PC-3 (cell line): Measurements from ENCODE around the gene MAP7.
"Not testable (repeated sequence)": the region's sequence is repeated elsewhere in the genome, so short reads cannot be mapped to it uniquely, and the experiment has no call there.

Source experiments
- CTCF ChIP-seq: fragments of 300-600 bp; sonication (generic); conservative IDR thresholded peaks from 2 replicates; pipeline ENCODE4 v1.5.1; 2017; ENCODE audit warnings: antibody characterized with exemption, low read depth, mild to moderate bottlenecking, low read length
- EZH2 ChIP-seq: fragments of 300-600 bp; sonication (generic); IDR thresholded peaks from one replicate; pipeline ENCODE4 v1.6.1; 2017; ENCODE audit warnings: antibody characterized with exemption, mild to moderate bottlenecking, low read length; ENCODE audit not compliant: unreplicated experiment
- EZH2phosphoT487 ChIP-seq: fragments of 300-600 bp; sonication (generic); IDR thresholded peaks from 2 replicates; pipeline ENCODE4 v1.6.1; 2018; ENCODE audit warnings: mild to moderate bottlenecking, antibody characterized with exemption, low read length, borderline replicate concordance

GRCh38 chr6:136489689-136490033, 60.6 kb downstream of the MAP7 start:
- not testable (repeated sequence) for TF ChIP-seq CTCF, EZH2, EZH2phosphoT487
